ENCODE results near the gene MAP2K2.
A peak's percentile ranks its signal among the peaks of the same experiment; 100 is the strongest.
"Not testable (repeated sequence)": the region's sequence is repeated elsewhere in the genome, so short reads cannot be mapped to it uniquely, and the experiment has no call there.

The MAP2K2 gene

DNA sequence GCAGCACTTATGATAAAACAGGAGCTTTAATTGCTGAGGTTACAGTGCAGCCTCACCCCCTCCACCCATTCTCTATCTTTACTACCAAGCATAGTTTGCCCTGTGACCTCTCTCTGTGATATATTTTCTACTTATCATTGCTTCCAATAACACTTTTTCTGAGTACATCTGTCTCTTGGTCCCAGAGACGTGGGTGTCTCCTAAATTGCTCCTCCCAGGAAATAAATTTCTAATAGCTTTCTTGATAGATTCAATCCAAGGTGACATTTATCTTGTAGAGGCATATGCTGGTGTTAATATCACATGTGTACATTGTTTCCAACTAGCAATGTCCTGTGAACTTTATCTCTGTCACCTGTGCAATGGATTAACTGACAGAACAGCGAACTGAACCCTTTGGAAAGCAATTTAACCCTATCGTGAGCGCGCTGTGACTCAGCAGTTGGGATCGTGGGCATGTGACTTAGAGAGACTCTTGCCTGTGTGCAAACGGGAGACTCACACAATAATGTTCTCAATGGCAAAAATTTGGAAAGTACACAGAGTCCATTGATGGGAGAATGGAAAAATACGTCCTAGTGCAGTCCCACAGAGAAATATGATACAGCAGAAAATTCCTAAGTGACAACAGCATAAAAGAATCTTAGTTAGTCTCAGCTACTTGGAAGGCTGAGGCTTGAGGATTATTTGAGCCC is 7.0 kb upstream of the MAP2K2 start (continued):
- TF ChIP-seq ZFP69B (tag by site-specific recombination; IDR thresholded peaks at IDR 0.05) (no peak), ZNF792 (tag by site-specific recombination; IDR thresholded peaks at IDR 0.05) (no peak), ZNF548 (tag by site-specific recombination; IDR thresholded peaks at IDR 0.05) (peak; percentile 95)
- TF ChIP-seq, protein P1, sequence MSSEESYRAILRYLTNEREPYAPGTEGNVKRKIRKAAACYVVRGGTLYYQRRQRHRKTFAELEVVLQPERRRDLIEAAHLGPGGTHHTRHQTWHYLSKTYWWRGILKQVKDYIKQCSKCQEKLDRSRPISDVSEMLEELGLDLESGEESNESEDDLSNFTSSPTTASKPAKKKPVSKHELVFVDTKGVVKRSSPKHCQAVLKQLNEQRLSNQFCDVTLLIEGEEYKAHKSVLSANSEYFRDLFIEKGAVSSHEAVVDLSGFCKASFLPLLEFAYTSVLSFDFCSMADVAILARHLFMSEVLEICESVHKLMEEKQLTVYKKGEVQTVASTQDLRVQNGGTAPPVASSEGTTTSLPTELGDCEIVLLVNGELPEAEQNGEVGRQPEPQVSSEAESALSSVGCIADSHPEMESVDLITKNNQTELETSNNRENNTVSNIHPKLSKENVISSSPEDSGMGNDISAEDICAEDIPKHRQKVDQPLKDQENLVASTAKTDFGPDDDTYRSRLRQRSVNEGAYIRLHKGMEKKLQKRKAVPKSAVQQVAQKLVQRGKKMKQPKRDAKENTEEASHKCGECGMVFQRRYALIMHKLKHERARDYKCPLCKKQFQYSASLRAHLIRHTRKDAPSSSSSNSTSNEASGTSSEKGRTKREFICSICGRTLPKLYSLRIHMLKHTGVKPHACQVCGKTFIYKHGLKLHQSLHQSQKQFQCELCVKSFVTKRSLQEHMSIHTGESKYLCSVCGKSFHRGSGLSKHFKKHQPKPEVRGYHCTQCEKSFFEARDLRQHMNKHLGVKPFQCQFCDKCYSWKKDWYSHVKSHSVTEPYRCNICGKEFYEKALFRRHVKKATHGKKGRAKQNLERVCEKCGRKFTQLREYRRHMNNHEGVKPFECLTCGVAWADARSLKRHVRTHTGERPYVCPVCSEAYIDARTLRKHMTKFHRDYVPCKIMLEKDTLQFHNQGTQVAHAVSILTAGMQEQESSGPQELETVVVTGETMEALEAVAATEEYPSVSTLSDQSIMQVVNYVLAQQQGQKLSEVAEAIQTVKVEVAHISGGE (tag by site-specific recombination; conservative IDR thresholded peaks at IDR 0.05; ENCODE audit: low read depth): no peak

DNA sequence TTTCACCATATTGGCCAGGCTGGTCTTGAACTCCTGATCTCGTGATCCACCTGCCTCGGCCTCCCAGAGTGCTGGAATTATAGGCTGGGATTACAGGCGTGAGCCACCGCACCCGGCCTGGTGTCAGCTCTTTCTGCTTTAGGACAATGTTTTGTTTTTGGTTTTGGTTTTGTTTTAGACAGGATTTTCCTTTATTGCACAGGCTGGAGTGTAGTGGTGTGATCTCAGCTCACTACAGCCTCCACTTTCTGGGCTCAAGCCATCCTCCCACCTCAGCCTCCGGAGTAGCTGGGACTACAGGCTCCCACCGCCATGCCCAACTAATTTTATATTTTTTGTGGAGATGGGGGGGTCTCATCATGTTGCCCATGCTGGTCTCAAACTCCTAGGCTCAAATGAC is 5.1 kb upstream of the MAP2K2 start:
- CTCF ChIA-PET: interaction anchor here (5.2 kb wide), 1 partner anchor 11 kb away, joined by 47 read pairs; no protein-coding TSS in a partner anchor
- H3K9me3 ChIP-seq (ENCODE audit: control insufficient read depth, insufficient read depth, low read depth, low read length): not testable (repeated sequence)

DNA sequence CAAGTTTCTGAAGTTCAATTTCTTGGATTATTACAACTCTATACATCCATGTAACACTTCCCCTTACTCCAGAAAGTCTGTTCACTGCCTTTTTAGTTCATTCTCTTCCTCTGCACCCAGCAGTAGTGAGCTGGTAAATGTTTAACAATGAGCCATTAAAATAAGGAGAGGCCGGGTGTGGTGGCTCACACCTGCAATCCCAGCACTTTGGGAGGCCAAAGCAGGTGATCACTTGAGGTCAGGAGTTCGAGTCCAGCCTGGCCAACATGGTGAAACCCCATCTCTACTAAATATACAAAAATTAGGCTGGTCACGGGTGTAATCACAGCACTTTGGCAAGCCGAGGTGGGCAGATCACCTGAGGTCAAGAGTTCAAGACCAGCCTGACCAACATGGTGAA is 3.4 kb upstream of the MAP2K2 start:
- H3K9me3 ChIP-seq (ENCODE audit: control insufficient read depth, insufficient read depth, low read depth, low read length); H3K4me3 ChIP-seq (ENCODE audit: low read depth, low read length); H3K27ac ChIP-seq (ENCODE audit: extremely low read depth, low read depth, low read length); H3K4me1 ChIP-seq (ENCODE audit: control insufficient read depth, insufficient read depth, low read length); POLR2A ChIA-PET; H3K36me3 ChIP-seq (ENCODE audit: control insufficient read depth in 2 of 2, insufficient read depth in 1 of 2, low read length in 2 of 2): not testable (repeated sequence)
- 0 out of 2 replicates have a peak, but pooled peaks have one; percentile 24 for TF ChIP-seq BCL11B (tag by site-specific recombination; IDR thresholded peaks at IDR 0.05; ENCODE audit: low read depth)
- CTCF ChIA-PET: interaction anchor here (5.2 kb wide), 1 partner anchor 13 kb away, joined by 47 read pairs; no protein-coding TSS in a partner anchor

More for the DNA sequence above, 5.1 kb upstream of the MAP2K2 start:
- H3K27ac ChIP-seq (ENCODE audit: extremely low read depth, low read depth, low read length); H3K36me3 ChIP-seq (ENCODE audit: control insufficient read depth in 2 of 2, insufficient read depth in 1 of 2, low read length in 2 of 2); H3K4me3 ChIP-seq (ENCODE audit: low read depth, low read length); H3K4me1 ChIP-seq (ENCODE audit: control insufficient read depth, insufficient read depth, low read length); POLR2A ChIA-PET: not testable (repeated sequence)
- TF ChIP-seq ZNF394 (tag by site-specific recombination; IDR thresholded peaks at IDR 0.05; ENCODE audit: borderline replicate concordance): 0 out of 2 replicates have a peak, but pooled peaks have one; percentile 9

DNA sequence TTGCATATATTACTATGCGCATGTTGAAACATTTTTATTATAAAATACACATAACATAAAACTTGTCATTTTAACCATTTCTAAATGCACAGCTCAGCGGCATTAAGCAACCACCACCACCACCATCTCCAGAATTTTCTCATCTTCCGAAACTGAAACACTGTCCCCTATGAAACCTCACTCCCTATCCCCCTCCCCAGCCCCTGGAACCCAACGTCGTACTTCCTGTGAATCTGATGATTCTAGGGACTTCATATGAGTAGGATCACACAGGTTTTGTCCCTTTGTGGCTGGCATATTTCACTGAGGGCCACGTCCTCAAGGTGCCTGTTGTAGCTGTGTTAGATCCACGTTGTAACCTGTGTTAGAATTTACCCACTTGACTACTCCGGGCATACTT is 716 bp upstream of the MAP2K2 start:
- H3K4me3 ChIP-seq (ENCODE audit: low read depth, low read length): no peak overlapping the region
- peaks cover 0 to 14% of the 10 kb centered on the region in 2 experiments; a peak in 1 of 3 replicates for H3K36me3 ChIP-seq (ENCODE audit: control insufficient read depth in 2 of 2, insufficient read depth in 1 of 2, low read length in 2 of 2)
- H3K4me1 ChIP-seq (ENCODE audit: control insufficient read depth, insufficient read depth, low read length): peaks cover 6% of the 10 kb centered on the region; the same call in 1 of the 2 replicates
- POLR2A ChIA-PET: no interaction called here
- no peaks in the 10 kb centered on the region for H3K9me3 ChIP-seq (ENCODE audit: control insufficient read depth, insufficient read depth, low read depth, low read length)
- H3K27ac ChIP-seq (ENCODE audit: extremely low read depth, low read depth, low read length): no peak overlapping the region
- CTCF ChIA-PET: interaction anchor here (0.6 to 1.0 kb wide), 2 partner anchors 15 to 816 kb away, joined by 3 read pairs; no protein-coding TSS in a partner anchor
- TF ChIP-seq ZNF571 (tag by site-specific recombination; IDR thresholded peaks at IDR 0.05) (no peak), SCRT1 (tag by site-specific recombination; IDR thresholded peaks at IDR 0.05; ENCODE audit: borderline replicate concordance) (no peak), OSR2 (tag by site-specific recombination; IDR thresholded peaks at IDR 0.05) (no peak), ZNF138 (tag by site-specific recombination; IDR thresholded peaks at IDR 0.05; ENCODE audit: borderline replicate concordance) (no peak), ZNF335 (tag by site-specific recombination; conservative IDR thresholded peaks at IDR 0.05) (peak; percentile 69; the same call in 1 of the 2 replicates)
- TF ChIP-seq, protein P2, sequence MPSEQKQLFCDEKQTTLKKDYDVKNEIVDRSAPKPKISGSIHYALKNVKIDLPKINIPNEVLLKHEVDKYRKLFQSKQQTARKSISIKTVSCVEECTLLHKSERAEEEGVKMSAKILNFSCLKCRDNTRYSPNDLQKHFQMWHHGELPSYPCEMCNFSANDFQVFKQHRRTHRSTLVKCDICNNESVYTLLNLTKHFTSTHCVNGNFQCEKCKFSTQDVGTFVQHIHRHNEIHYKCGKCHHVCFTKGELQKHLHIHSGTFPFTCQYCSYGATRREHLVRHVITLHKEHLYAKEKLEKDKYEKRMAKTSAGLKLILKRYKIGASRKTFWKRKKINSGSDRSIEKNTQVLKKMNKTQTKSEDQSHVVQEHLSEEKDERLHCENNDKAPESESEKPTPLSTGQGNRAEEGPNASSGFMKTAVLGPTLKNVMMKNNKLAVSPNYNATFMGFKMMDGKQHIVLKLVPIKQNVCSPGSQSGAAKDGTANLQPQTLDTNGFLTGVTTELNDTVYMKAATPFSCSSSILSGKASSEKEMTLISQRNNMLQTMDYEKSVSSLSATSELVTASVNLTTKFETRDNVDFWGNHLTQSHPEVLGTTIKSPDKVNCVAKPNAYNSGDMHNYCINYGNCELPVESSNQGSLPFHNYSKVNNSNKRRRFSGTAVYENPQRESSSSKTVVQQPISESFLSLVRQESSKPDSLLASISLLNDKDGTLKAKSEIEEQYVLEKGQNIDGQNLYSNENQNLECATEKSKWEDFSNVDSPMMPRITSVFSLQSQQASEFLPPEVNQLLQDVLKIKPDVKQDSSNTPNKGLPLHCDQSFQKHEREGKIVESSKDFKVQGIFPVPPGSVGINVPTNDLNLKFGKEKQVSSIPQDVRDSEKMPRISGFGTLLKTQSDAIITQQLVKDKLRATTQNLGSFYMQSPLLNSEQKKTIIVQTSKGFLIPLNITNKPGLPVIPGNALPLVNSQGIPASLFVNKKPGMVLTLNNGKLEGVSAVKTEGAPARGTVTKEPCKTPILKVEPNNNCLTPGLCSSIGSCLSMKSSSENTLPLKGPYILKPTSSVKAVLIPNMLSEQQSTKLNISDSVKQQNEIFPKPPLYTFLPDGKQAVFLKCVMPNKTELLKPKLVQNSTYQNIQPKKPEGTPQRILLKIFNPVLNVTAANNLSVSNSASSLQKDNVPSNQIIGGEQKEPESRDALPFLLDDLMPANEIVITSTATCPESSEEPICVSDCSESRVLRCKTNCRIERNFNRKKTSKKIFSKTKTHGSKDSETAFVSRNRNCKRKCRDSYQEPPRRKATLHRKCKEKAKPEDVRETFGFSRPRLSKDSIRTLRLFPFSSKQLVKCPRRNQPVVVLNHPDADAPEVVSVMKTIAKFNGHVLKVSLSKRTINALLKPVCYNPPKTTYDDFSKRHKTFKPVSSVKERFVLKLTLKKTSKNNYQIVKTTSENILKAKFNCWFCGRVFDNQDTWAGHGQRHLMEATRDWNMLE (tag by site-specific recombination; conservative IDR thresholded peaks at IDR 0.05; ENCODE audit: low read depth): no peak

Measured in HEK293 (cell line).